ENCODE data around the gene CCDC83. TPM values are rescaled to one million over a fixed set of nuclear protein-coding genes. Genes with fewer than 3 reads are reported as not detected.

The CCDC83 gene
- total RNA-seq, 4 donors from 2014 or later = not detected

DNA sequence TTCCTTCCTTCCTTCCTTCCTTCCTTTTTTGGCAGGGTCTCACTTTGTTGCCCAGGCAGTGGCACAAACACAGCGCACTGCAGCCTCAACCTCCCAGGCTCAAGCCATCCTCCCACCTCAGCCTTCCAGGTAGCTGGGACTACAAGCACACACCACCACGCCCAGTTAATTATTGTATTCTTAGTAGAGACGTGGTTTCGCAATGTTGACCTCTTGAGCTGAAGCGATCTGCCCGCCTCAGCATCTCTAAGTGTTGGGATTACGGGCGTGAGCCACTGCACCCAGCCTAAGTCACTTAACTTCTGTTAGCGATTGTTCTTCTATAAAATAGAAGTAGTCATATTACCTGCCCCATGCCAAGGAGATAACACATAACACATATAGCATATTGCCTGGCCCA lies 41.5 kb upstream of the CCDC83 start:
- DNase-seq (no peak), ATAC-seq (no peak)
- Histone ChIP-seq H3K4me1 (peaks cover 0 to 8% of the 10 kb centered on the region in 2 donors), H3K36me3 (no peaks in the 10 kb centered on the region), H3K9me3 (no peaks in the 10 kb centered on the region), H3K27me3 (no peaks in the 10 kb centered on the region), H3K4me3 (no peak overlapping the region), H3K27ac (no peak overlapping the region)
- intact Hi-C loops (cut with DNase I; ENCODE audit: low total_unique reads) (loop anchor here (10.0 kb wide), 1 partner anchor 119 kb away; no protein-coding TSS in a partner anchor), in situ Hi-C loops (cut with MboI; ENCODE audit: low sequenced_read_pairs in 4 of 4) (no loop called here)
- no peak for TF ChIP-seq POLR2A (IDR thresholded peaks at IDR 0.05)
- TF ChIP-seq, protein P1, sequence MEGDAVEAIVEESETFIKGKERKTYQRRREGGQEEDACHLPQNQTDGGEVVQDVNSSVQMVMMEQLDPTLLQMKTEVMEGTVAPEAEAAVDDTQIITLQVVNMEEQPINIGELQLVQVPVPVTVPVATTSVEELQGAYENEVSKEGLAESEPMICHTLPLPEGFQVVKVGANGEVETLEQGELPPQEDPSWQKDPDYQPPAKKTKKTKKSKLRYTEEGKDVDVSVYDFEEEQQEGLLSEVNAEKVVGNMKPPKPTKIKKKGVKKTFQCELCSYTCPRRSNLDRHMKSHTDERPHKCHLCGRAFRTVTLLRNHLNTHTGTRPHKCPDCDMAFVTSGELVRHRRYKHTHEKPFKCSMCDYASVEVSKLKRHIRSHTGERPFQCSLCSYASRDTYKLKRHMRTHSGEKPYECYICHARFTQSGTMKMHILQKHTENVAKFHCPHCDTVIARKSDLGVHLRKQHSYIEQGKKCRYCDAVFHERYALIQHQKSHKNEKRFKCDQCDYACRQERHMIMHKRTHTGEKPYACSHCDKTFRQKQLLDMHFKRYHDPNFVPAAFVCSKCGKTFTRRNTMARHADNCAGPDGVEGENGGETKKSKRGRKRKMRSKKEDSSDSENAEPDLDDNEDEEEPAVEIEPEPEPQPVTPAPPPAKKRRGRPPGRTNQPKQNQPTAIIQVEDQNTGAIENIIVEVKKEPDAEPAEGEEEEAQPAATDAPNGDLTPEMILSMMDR (IDR thresholded peaks at IDR 0.05 in 4 of 5, conservative IDR thresholded peaks at IDR 0.05 in 1 of 5) = no peak

DNA sequence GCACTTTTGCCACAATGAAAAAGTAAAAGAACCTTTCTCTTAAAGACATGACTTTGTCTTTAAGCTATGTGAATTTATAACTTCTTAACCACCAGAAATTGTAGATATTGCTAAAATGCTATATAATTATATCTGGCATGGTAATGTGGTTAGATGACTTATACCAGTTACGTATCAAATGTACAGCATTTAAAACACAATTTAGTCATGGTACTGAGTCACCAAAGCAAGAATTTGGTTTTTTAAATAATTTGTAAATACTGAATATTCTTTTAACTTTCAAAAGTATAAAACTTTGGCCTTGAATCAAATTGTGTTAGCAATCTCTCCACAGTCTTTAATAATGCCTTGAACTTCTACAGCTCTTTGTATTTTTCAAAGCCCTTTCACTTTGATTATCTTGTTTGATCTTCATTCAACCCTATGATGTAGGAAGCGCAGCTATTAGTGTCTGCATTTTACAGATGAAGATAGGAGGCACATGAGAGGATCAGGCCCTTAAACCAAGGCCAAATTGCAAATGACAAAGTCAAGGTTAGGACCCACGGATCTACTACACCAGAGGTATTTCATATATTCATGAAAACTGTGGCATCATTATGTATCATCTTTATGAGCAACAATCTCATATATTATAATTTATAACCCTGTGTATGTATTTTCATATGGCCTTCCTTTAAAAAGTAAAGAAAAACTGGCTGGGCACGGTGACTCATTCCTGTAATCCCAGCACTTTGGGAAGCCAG lies 39.8 kb upstream of the CCDC83 start:
- no peak overlapping the region for H3K27ac ChIP-seq
- in situ Hi-C loops (cut with MboI; ENCODE audit: low sequenced_read_pairs in 4 of 4) (no loop called here), intact Hi-C loops (cut with DNase I; ENCODE audit: low total_unique reads) (loop anchor here (10.0 kb wide), 1 partner anchor 121 kb away; no protein-coding TSS in a partner anchor)
- no peak for ATAC-seq
- H3K4me3 ChIP-seq = no peak overlapping the region
- no peaks in the 10 kb centered on the region for H3K27me3 ChIP-seq
- TF ChIP-seq, protein P1 (IDR thresholded peaks at IDR 0.05 in 4 of 5, conservative IDR thresholded peaks at IDR 0.05 in 1 of 5) = no peak
- no peak for TF ChIP-seq POLR2A (IDR thresholded peaks at IDR 0.05)
- no peak for DNase-seq
- H3K9me3 ChIP-seq = no peaks in the 10 kb centered on the region
- H3K4me1 ChIP-seq = peaks cover 0 to 4% of the 10 kb centered on the region in 2 donors
- H3K36me3 ChIP-seq = no peaks in the 10 kb centered on the region

DNA sequence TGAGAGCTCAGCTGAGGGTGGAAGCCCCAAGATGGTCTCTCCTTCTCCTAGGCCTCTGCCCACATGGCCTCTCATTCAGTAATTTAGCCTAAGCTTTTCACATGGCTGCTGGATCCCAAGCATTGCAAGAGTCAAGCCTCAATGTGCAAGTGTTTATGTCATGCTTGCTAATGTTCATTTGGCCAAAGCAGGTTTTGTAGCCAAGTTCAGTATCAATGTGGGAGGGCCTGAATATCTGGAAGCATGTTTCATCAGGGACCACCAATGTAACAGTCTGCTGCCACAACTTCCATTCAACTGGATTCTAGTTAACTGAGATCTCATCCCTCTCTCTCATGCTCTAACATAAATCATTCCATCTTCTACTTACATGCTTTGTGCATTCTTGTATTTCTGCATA lies 35.7 kb upstream of the CCDC83 start:
- H3K27me3 ChIP-seq = no peaks in the 10 kb centered on the region
- no peaks in the 10 kb centered on the region for H3K36me3 ChIP-seq
- intact Hi-C loops (cut with DNase I; ENCODE audit: low total_unique reads) = loop anchor here (10.0 kb wide), 1 partner anchor 125 kb away; no protein-coding TSS in a partner anchor
- no peak for TF ChIP-seq POLR2A (IDR thresholded peaks at IDR 0.05)
- TF ChIP-seq, protein P1 (IDR thresholded peaks at IDR 0.05 in 4 of 5, conservative IDR thresholded peaks at IDR 0.05 in 1 of 5) = no peak
- DNase-seq (no peak), ATAC-seq (no peak)
- no peak overlapping the region for H3K4me3 ChIP-seq
- H3K4me1 ChIP-seq = no peaks in the 10 kb centered on the region
- H3K9me3 ChIP-seq = no peaks in the 10 kb centered on the region
- in situ Hi-C loops (cut with MboI; ENCODE audit: low sequenced_read_pairs in 4 of 4) = no loop called here
- no peak overlapping the region for H3K27ac ChIP-seq

DNA sequence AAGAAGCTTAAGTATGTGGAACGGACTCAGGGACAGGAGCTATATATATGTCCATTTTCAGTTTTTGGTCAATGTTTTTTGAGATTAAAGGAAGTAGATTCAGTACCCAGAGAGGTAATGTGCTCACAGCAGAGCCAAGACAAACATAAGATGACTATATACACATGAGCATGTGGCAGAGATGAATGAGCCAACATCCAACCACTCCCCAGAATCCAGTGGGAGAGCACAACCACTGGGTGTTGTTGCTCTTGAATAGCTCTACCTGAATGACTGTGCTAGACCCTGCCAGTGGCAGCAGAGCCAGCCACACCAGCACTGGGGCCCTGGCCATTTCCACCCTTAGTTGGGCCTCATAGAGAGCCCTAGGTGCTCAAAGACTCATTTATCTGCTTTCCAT lies 33.5 kb upstream of the CCDC83 start:
- DNase-seq (no peak), ATAC-seq (no peak)
- intact Hi-C loops (cut with DNase I; ENCODE audit: low total_unique reads) = loop anchor here (10.0 kb wide), 1 partner anchor 227 kb away; no protein-coding TSS in a partner anchor
- Histone ChIP-seq H3K4me1 (no peaks in the 10 kb centered on the region), H3K9me3 (no peaks in the 10 kb centered on the region), H3K27ac (no peak overlapping the region), H3K27me3 (no peaks in the 10 kb centered on the region), H3K36me3 (no peaks in the 10 kb centered on the region), H3K4me3 (no peak overlapping the region)
- TF ChIP-seq, protein P1 (IDR thresholded peaks at IDR 0.05 in 4 of 5, conservative IDR thresholded peaks at IDR 0.05 in 1 of 5) = no peak
- TF ChIP-seq POLR2A (IDR thresholded peaks at IDR 0.05) = no peak
- in situ Hi-C loops (cut with MboI; ENCODE audit: low sequenced_read_pairs in 4 of 4) = no loop called here

Measured in gastrocnemius medialis (tissue), 4 donors.